Measurements from ENCODE around the gene MRPL4. TPM values are rescaled to one million over a fixed set of nuclear protein-coding genes. Genes with fewer than 3 reads are reported as not detected.
A peak's percentile ranks its signal among the peaks of the same experiment; 100 is the strongest.

The MRPL4 gene
- 10 to 100 TPM; 26.7 to 51.0 (median 30.5) TPM for polyA plus RNA-seq (ENCODE audit: insufficient read depth in 1 of 5, insufficient read length in 5 of 5, low replicate concordance in 1 of 5)
- long read RNA-seq, donor 1, transcript MRPL4-201 (9 exons, 1,455 nt): major isoform, 26 of 31 reads
- long read RNA-seq, donor 1, partial matches to known transcripts: 0 of 31 reads
- long read RNA-seq, donor 1, other reads (novel, unspliced or antisense): 5 of 31 reads
- long read RNA-seq, donor 2, transcript MRPL4-201 (9 exons, 1,455 nt): major isoform, 11 of 12 reads
- long read RNA-seq, donor 2, partial matches to known transcripts: 0 of 12 reads
- long read RNA-seq, donor 2, other reads (novel, unspliced or antisense): 0 of 12 reads
- long read RNA-seq, donor 3, transcript MRPL4-201 (9 exons, 1,455 nt): major isoform, 18 of 22 reads
- long read RNA-seq, donor 3, partial matches to known transcripts: 0 of 22 reads
- long read RNA-seq, donor 3, other reads (novel, unspliced or antisense): 0 of 22 reads
- long read RNA-seq, donor 4, transcript MRPL4-201 (9 exons, 1,455 nt): major isoform, 19 of 20 reads
- long read RNA-seq, donor 4, partial matches to known transcripts: 0 of 20 reads
- long read RNA-seq, donor 4, other reads (novel, unspliced or antisense): 0 of 20 reads
- long read RNA-seq, donor 5, transcript MRPL4-201 (9 exons, 1,455 nt): major isoform, 22 of 26 reads
- long read RNA-seq, donor 5, partial matches to known transcripts: 0 of 26 reads
- long read RNA-seq, donor 5, other reads (novel, unspliced or antisense): 0 of 26 reads
- long read RNA-seq, donor 6, transcript MRPL4-201 (9 exons, 1,455 nt): major isoform, 21 of 27 reads
- long read RNA-seq, donor 6, partial matches to known transcripts: 0 of 27 reads
- long read RNA-seq, donor 6, other reads (novel, unspliced or antisense): 0 of 27 reads
- long read RNA-seq, donor 7, transcript MRPL4-201 (9 exons, 1,455 nt): major isoform, 13 of 16 reads
- long read RNA-seq, donor 7, partial matches to known transcripts: 0 of 16 reads
- long read RNA-seq, donor 7, other reads (novel, unspliced or antisense): 0 of 16 reads
- long read RNA-seq, donor 8, transcript MRPL4-201 (9 exons, 1,455 nt): major isoform, 10 of 11 reads
- long read RNA-seq, donor 8, partial matches to known transcripts: 0 of 11 reads
- long read RNA-seq, donor 8, other reads (novel, unspliced or antisense): 0 of 11 reads

- DNase-seq: peak; percentile 97 to 98
Observed at GRCh38 chr19:10251792-10252694, at the start of gene MRPL4. MRPL4 (plus strand) TSS chr19:10252214; CDS start chr19:10252254, 40 bp downstream.

GRCh38 chr19:10203686-10204085, 48.3 kb upstream of the MRPL4 start:
- no peak for DNase-seq

DNA sequence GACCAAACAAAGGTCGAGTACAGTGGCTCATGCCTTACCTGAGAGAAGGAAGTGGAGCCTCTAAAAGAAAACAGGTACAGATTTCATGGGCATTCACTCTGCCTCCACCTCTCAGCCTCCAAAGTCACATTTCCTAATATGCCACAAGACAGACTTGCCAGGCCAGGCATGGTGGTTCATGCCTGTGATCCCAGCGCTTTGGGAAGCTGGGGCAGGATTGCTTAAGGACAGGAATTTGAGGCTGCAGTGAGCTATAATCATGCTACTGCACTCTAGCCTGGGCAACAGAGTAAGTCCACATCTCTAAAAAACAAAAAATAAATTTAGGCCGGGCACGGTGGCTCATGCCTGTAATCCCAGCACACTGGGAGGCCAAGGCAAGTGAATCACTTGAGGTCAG, 46.4 kb upstream of the MRPL4 start:
- DNase-seq: no peak

GRCh38 chr19:10206226-10206885, 45.7 kb upstream of the MRPL4 start:
- DNase-seq: peak; percentile 54 to 61

DNA sequence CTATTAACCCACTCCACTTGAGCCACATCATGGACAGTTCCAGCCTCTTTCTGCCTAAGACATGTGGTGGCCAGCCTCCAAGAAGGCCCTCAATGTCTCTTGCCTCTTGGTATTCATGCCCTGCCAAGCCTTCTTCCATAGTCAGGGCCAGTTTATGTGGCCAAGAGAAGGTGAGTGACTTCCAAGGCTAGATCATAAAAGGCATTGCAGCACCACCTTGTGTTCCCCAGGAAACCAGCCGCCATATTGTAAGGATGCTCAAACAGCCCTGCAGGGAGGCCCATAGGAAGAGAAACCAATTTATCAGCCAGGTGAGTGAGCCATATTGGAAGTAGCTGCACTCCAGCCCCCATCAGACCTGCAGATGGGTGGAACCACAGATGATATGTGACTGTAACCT, 45.0 kb upstream of the MRPL4 start:
- no peak for DNase-seq

DNA sequence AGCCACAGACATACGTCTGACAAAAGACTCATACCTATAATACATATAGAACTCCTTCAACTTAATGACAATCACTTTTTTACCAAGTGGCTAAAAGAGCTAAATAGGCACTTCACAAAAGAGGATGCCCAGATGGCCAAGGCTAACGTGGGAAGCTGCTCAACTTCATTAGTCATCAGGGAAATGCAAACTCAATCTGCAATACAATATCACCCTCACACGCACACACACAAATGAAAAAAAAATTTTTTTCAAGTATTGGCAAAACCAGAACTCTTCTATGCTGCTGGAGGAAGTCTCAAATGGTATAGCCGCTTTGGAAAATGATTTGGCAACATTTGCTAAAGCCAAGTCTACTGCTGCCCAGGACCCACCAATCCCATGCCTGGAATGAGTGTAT, 42.7 kb upstream of the MRPL4 start:
- DNase-seq: no peak

DNA sequence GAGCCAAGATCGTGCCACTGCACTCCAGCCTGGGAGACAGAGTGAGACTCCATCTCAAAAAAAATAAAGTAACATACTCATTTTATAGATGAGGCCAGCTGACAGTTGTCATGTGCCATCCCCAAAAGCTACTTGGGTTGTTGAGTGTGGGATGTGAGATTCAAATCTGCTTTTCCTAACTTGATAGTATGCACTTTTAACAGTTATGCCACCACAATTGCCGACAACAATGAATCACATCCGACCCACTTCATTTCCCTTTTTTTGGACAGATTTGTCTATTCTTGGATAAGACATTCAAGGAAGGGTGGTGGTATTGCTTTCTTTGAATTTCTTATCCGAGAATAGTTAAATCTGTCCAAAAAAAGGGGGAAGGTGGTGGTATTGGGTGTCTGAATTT, 41.0 kb upstream of the MRPL4 start:
- no peak for DNase-seq

DNA sequence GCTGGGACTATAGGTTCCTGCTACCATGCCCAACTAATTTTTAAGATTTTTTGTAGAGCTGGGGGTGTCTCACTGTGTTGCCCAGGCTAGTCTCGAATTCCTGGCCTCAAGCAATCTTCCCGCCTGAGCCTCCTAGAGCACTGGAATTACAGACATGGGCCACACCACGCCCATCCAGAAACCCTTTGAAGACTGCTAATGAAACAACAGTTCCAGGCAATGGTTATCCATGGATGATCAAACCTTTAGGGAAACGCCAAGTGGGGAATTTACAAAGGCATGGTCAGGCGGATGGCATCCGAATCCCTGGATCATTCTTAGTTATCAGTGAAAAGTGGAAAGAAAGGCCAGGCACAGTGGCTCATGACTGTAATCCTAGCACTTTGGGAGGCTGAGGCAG, 40.3 kb upstream of the MRPL4 start:
- no peak for DNase-seq

- no peak for DNase-seq
Observed at GRCh38 chr19:10214784-10215183, 37.2 kb upstream of the MRPL4 start.

GRCh38 chr19:10217085-10217484, 34.9 kb upstream of the MRPL4 start:
- no peak for DNase-seq

GRCh38 chr19:10219678-10220077, 32.3 kb upstream of the MRPL4 start:
- no peak for DNase-seq

DNA sequence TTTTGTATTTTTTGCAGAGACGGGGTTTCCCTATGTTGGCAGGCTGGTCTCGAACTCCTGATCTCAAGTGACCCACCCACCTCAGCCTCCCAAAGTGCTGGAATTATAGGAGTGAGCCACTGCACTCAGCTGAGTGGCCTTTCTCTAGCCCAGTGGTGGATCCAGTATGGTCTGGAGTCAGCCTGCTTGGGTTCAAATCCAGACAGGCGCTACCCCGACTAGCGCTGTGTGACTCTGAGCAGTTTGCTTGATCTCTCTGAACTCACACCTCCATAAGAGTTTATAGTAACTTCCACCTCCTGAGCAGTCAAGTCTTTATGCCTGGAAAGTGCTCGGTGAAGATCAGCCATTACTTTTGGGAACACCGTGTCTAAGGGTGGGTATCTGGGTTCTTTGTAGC, 31.3 kb upstream of the MRPL4 start:
- DNase-seq: no peak

GRCh38 chr19:10222201-10222890, 29.7 kb upstream of the MRPL4 start:
- DNase-seq: no peak

- no peak for DNase-seq
Observed at GRCh38 chr19:10223488-10224213, 28.4 kb upstream of the MRPL4 start.

DNA sequence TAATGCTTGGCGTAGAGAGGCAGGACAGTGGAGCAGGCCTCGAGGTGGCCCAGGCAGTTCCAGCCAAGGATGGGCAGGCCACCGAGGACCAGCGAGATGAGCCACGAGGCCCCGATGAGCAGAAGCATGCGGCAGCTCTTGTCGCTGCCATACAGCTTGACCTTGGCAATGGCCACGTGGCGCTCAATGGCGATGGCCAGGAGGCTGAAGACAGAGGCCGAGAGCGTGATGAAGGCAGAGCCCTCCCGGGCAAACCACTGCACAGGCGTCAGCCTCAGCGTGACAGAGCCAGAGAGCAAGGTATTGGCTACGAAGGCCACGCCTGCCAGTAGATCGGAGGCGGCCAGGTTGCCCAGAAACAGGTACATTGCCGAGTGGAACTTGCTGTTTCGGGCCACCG, 27.7 kb upstream of the MRPL4 start:
- no peak for DNase-seq

- DNase-seq: no peak
Observed at GRCh38 chr19:10226021-10226375, 26.0 kb upstream of the MRPL4 start.

DNA sequence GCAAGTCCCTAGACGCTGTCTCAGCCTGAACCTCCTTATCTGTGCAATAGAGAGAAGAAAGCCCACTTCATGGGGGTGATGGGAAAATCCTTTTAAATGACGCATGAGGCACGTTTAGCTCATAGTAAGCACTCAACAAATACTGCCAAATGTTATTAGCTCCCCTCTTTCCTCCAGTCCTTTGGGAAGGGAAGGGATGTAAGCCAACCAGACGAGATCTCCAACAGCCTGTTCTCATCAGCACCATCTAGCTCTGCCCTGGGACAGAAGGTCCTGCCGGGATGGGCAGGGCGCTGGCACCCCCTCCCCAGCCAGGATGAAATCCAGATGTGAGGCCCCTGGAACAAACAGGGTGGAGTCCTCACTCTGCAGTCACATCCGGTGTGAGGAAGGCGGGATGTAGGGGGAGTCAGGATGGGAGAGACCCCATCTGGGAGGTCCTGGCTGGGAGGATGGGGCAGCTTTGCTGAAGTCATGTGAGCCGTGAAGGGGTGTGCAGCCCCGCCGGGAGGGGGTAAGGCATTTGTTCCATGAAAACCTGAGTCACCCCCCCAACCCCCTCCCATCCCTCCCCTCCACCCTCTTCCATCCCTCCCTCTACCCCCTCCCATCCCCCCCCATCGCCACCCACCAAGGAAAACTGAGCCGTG, 25.5 kb upstream of the MRPL4 start:
- peak; percentile 97 to 98 for DNase-seq

GRCh38 chr19:10227026-10227971, 24.7 kb upstream of the MRPL4 start:
- DNase-seq: no peak
